NCI-H2107 treated with DMSO at 0.1 percent for 48 hours (cell line): ENCODE measurements around the gene FBXO44.
"Not testable (repeated sequence)": the region's sequence is repeated elsewhere in the genome, so short reads cannot be mapped to it uniquely, and the experiment has no call there.

Experiments
- DNase-seq: peaks from one replicate; lab custom pipeline; 2025; ENCODE audit not compliant: unreplicated experiment; lab: John Stamatoyannopoulos, UW

FBXO44 gene

GRCh38 chr1:11654137-11654938 is at the start of gene FBXO44, which contains the start of gene FBXO2:
FBXO44 (plus strand) TSS chr1:11654877; CDS start chr1:11655836, 959 bp downstream.
FBXO2 (minus strand) TSS chr1:11654429; CDS start chr1:11654340, 89 bp downstream.
- DNase-seq: no peak

DNA sequence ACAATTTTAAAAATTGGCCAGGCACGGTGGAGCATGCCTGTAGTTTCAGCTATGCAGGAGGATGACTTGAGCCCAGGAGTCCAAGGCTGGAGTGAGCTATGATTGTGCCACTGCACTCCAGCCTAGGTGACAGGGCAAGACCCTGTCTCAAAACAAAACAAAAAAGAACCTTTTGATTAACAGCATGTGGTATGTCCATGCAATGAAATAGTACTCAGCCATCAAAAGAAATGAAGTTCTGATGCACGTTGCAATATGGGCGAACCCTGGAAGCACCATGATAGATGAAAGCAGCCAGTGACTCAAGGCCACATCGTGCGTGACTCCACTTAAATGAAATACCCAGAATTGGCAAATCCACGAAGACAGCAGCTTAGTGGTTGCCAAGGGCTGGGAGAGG is 47.9 kb upstream of the FBXO44 start:
- no peak for DNase-seq

- not testable (repeated sequence) for DNase-seq
These were observed 46.0 kb upstream of the FBXO44 start for GRCh38 chr1:11608596-11609130.

- DNase-seq: not testable (repeated sequence)
These were observed 45.3 kb upstream of the FBXO44 start for GRCh38 chr1:11609378-11609777.

GRCh38 chr1:11610629-11611180 is 44.0 kb upstream of the FBXO44 start:
- DNase-seq: no peak

DNA sequence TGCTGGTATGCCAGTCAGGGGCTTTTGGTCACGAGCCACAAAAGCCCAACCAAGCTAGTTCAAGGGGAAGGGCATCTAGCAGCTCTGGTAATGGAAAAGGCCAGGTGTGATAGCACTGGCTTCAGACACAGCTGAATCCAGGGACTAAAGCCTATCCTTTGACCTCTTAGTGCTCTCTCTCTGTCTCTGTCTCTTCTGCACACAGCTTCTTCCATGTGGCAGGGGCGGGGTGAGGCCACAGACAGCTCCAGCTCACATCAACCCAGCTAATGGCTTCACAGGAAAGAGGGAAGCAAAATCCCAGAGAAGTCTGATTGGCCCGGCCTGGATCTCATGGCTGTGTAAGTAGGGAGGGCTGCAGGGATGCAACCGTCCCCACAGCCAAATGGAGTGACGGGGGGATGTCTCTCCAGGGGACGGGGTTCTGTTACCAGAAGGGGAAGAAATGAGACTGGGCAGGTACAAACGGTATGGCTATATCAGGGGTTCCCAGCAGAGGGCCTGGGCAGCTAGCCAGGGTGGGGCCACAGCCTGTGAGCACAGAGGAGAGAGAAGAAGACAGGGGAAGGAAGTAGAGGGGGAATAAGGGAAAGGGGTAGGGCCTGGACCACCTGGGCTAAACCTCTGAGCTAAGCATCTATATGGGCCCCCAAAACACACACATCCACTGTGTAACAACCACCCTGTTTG is 42.9 kb upstream of the FBXO44 start:
- no peak for DNase-seq

DNA sequence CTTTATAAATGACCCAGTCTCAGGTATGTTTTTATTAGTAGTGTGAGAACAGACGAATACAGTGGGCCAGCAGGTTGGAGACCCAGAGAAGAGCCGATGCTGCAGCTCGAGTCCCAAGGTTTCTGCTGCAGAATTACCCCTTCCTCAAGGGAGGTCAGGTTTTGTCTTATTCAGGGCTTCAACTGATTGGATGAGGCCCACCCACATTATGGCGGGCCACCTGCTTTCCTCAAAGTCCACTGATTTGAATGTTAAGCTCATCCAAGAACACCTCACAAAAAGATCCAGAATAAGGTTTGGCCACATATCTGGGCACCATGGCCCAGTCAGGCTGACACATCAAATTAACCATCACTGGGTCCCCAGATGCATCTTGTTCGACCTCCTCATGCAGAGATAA is 41.3 kb upstream of the FBXO44 start:
- DNase-seq: no peak

DNA sequence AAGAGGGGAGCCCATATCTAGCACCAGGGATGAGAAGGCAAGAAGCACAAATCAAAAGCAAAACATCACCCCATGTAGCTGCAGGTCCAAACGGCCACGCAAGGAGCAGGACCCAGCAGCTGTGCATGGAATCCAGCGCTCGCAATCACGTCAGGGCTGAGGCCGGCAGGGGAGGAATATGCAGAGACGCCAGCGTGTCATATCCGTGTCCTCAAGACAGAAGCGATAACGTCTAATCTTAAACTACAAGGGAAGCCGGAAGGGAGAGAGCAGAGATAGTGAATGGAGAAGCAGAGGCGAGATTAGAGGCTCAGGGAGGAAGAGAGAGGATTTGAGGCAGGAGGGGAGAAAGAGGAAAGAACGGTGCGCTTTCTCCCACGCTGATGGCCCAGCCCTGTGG is 39.6 kb upstream of the FBXO44 start:
- DNase-seq: no peak

DNA sequence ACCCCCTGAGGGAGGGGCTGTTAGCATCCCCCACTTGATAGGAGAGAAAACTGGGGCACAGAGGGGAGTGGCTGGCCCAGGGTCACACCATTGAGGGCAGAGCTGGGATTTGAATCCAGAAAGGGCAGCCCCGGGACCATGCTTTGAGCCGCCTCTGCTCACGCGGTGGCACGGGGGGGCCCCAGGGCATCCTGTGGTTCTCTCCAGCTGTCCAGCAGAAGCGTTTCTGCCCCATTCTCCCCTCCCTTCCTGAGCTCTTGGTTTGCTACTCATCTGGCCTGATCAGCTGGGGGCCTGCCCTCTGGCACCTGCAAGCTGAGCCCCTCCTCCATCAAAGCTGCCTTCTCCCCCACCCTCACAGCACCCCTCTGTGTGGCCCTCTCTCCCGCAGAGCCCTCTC is 37.9 kb upstream of the FBXO44 start:
- DNase-seq: no peak

GRCh38 chr1:11617314-11617713 is 37.4 kb upstream of the FBXO44 start:
- DNase-seq: no peak

DNA sequence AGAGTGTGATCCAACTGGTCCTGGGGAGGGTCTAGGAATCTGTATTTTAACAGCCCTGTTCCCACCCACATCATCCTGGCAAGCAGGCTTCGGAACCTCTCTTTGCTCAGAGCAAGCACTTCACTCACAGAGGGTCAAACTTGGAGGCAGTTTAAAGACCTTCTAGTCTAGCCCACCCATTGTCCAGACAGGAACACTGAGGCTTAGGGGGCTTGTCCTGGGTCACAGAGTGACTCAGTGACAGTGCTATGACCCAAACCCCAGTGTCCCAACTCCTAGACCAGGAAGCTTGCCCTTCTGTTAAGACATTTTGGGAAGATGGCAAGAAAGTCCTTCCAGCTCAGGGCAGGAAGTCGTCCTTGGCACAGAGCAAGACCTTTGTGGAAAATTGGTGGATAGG is 36.9 kb upstream of the FBXO44 start:
- no peak for DNase-seq

DNA sequence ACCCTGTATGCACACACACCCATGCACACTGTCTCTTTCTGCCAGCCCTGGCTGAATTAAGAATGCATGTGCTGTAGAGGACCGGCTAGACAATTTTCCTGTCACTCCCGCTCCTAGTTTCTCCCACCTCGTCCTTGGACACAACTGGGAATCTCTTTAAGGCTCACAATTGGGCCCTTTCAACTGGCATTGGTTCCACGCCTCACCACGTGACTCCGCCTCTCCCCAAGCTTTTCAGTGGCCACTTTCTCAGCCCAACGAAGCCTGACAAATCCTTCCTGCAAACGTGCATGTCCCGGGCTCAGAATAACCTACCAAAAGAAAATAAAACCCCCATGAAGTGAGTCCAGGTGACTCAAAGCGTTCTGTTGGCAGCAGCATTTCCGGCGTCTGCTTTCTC is 34.3 kb upstream of the FBXO44 start:
- DNase-seq: no peak

GRCh38 chr1:11620924-11621323 is 33.8 kb upstream of the FBXO44 start:
- no peak for DNase-seq

DNA sequence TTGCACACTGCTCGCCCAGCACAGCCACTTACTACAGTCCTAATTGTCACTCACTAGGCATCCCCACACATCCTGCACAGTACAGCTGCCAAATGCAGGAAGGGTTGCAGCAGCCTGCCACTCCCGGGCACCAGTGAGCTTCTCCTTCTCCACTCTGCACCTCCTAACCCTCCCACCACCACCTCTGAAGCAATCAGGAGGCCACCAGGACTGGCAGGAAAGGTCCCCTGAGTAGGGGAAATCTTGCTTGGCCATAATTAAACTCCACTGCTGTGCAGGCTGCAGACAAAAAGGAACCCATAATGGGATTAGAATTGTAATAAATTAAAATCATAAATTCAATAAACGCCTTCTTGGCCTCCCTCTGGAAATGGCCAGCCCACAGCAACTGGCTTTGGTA is 32.3 kb upstream of the FBXO44 start:
- DNase-seq: no peak

DNA sequence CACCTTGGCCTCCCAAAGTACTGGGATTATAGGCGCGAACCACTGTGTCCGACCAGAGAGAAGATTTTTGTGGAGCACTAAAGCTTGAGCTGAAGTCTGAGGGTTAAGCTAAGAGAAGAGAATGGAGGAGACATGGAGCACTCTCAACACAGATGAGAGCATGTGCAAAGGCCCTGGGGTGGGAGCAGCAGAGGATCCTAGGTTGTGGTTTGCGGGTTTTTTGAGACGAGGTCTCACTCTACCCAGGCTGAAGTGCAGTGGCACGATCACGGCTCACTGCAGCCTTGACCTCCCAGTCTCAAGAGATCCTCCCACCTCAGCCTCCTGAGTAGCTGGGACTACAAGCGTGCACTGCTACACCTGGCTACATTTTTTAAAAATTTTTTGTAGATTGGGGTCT is 31.0 kb upstream of the FBXO44 start:
- DNase-seq: no peak

DNA sequence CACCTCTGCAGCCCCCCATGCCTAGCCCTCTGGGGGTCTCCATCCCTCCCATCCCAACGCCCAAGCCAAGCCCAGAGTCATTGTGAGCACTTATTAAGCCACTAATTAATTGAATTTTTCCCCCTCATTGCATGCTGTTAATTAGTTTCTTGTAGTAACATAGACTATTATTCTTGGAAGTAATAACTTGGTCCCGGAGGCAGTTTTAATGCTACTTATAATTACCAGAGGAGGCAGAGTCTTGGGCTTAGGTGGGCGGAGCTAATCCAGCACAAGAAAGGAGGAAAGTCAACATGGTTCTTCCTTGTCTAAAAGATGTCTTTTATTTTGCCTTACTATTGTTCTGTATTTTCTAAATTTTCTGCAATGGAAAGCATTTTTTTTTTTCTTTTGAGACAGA is 28.1 kb upstream of the FBXO44 start:
- DNase-seq: no peak

GRCh38 chr1:11628767-11629166 is 25.9 kb upstream of the FBXO44 start:
- DNase-seq: no peak

DNA sequence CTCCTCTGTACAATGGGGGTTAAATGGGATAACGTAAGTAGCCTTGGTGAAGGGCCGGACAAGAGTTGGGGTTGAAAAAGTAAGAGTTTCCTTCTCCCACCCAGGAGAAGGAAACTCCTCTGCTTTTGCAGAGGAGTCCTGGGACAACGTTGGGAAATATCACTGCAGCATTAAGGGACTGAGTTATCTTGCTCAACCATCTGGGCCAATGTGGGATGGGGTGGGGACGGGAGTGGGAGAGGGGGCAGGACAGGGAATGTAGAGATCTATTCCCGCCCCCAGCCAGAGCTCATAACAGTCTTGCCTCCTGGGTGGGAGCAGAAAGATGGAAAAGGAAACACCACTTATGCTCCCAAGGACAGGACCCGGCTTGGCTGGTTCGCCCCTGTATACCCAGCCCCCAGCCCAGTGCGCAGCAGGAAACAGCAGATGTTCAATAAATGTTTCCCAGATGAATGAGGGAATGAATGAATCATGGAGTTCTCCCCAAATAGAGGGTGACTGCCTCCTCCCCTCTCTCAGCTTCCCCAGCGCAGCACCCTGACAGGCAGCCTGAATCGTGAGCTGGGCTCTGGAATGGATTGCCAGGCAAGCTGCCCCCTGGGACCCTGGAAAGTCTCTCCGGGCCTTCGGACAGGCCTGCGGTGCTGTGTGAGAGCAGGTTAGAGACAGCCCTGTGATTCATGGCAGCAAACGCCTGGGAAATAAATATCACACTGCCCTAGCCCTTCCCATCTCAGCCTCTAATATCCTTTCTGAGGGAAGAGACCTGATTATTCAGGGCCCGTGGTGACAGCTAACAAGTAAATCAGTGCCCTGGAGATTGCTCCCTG is 25.3 kb upstream of the FBXO44 start:
- DNase-seq: no peak

DNA sequence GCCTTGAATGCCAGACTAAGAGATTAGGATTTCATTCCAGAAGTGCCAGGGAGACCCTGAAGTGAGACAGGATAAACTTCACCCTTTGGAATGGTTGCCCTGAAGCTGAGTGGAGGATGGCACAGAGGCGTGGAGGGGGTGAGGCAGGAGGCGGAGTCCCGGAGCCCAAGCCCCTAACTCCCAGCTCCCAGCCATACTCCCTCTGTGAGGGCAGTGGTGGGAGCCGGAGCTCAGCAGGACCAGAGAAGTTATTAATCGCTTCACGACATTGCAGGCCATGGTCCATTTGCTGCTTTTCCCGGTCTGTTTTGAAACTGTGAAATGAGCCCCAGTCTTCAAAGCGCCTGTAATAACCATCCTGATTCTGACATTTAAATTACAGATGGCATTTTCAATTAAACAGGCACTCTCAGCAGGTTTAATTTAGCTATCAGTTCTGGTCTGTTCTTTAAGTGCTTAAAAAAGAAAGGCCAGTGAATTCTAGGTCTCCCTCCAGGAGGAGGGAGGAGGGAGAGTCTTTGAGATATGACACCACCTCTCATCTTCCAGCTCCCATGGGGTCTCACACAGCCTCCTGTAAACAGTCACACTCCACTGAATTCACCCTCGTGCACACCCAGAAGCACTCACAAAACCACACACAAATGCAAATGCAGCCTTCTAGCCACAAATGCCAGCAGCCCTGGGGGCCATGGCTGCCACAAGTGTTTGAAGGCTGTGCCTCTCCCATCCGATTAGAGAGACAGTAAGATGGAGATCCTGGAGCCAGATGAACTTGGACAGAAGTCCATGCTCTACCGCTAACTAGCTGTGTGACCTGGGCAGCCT is 20.1 kb upstream of the FBXO44 start:
- DNase-seq: peak; percentile 90

DNA sequence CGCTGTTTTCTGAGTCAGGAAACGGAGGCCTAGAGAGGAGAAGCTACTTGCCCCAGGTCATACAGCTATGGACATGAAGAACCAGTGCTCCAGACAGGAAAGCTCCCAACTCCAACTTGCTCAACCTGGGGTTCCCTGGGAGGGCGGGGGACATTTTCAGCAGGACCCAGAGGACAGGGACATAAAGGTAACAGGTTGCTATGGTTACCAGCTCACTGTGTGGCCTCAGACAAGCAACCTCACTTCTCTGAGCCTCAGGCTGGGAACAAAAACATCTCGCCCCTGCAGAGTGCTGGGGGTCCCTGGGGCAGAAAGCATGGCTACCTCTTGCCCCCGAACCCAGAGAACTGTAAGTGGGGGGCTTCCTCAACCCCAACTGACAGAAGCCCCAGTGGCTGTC is 16.6 kb upstream of the FBXO44 start:
- no peak for DNase-seq
